Lower leg skin (tissue), 3 donors: ENCODE results near the gene DESI2.

Experiments used
- POLR2A ChIP-seq, 2 donors: fragments of 450-650 bp; IDR thresholded peaks; one replicate each; pipeline ENCODE4 v1.6.1; 2016 to 2017; ENCODE audit warnings: antibody characterized with exemption in 2 of 2, mild to moderate bottlenecking in 1 of 2, moderate library complexity in 1 of 2
- TF ChIP-seq, protein P1 (sequence below), 3 donors: fragments of 450-650 bp; IDR thresholded peaks; one replicate each; pipeline ENCODE4 v1.5.1; 2016; ENCODE audit warnings: antibody characterized with exemption in 3 of 3, mild to moderate bottlenecking in 3 of 3, moderate library complexity in 2 of 3

DNA sequence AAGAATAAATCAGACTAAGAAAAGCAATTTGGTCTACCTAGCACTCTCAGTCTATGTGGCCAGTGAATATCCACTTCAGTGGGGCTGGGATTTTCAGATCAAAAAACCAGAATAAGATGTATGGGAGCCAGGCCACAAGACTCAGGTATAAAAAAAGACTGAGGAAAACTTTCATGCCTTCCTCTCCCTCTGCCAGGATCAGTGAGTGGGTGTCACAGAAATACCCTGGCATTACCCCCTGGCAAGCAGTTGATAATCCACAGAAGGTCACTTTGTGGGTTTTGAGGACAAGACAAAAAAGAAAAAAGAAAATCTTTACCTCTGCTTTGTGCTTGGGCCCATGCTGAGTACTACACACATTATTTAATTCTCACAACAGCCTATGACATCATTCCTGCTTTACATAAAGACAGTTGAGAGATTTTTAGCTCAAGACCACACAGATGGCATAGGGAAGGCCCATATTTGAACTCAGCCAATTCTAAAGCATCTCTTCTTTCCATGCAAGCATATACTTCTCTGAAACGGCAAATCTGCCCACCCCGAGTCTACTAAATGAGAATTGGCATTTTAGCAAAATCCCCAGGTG is 57.6 kb downstream of the DESI2 start:
- TF ChIP-seq, protein P1, sequence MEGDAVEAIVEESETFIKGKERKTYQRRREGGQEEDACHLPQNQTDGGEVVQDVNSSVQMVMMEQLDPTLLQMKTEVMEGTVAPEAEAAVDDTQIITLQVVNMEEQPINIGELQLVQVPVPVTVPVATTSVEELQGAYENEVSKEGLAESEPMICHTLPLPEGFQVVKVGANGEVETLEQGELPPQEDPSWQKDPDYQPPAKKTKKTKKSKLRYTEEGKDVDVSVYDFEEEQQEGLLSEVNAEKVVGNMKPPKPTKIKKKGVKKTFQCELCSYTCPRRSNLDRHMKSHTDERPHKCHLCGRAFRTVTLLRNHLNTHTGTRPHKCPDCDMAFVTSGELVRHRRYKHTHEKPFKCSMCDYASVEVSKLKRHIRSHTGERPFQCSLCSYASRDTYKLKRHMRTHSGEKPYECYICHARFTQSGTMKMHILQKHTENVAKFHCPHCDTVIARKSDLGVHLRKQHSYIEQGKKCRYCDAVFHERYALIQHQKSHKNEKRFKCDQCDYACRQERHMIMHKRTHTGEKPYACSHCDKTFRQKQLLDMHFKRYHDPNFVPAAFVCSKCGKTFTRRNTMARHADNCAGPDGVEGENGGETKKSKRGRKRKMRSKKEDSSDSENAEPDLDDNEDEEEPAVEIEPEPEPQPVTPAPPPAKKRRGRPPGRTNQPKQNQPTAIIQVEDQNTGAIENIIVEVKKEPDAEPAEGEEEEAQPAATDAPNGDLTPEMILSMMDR (IDR thresholded peaks at IDR 0.05) = no peak
- no peak for TF ChIP-seq POLR2A (IDR thresholded peaks at IDR 0.05)
